ENCODE measurements around the gene RPP30.

- TF ChIP-seq CTCF (conservative IDR thresholded peaks at IDR 0.05; ENCODE audit: low read depth, low read length) (no peak), EZH2 (IDR thresholded peaks at IDR 0.05; ENCODE audit: borderline replicate concordance, low read depth, low read length, poor library complexity, severe bottlenecking) (no peak)
Measured at GRCh38 chr10:90834326-90834725, 37.4 kb upstream of the RPP30 start.

All from A673 (cell line).